ENCODE measurements around the gene QKI. TPM values are rescaled to one million over a fixed set of nuclear protein-coding genes. Genes with fewer than 3 reads are reported as not detected.
"Not testable (repeated sequence)": the region's sequence is repeated elsewhere in the genome, so short reads cannot be mapped to it uniquely, and the experiment has no call there.

Gene QKI
- total RNA-seq, 2 donors from 2014 or later: 63.0 to 316 TPM

DNA sequence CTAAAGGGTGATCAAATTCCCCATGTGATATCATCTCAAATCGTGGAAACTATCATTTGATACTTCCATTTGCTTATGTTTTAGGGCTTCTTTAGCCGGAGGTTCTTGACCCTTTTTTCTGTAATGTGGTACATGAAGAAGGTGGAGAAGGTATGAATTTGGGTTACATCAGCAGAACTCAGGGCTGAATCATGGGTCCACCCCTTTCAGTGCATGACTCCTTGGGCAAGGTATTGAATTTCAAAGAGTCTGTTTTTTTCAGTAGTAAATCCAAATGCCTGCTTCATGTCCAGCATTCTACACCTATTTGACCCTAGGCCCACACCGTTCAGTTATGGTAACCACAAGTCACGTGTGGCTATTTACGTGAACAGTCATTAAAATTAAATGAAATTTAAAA is 30.6 kb upstream of the QKI start:
- WGBS: 87% methylated on average over 5 of the region's 5 CpGs
- H3K9me3 ChIP-seq: no peaks in the 10 kb centered on the region
- no peak for DNase-seq (ENCODE audit: low spot score)
- no peak overlapping the region for H3K27ac ChIP-seq
- H3K27me3 ChIP-seq (replicated peaks; ENCODE audit: insufficient read depth): no peaks in the 10 kb centered on the region
- intact Hi-C loops (cut with DNase I): no loop called here
- TF ChIP-seq POLR2AphosphoS5 (IDR thresholded peaks at IDR 0.05) (no peak), POLR2A (IDR thresholded peaks at IDR 0.05) (no peak)
- TF ChIP-seq, protein P1, sequence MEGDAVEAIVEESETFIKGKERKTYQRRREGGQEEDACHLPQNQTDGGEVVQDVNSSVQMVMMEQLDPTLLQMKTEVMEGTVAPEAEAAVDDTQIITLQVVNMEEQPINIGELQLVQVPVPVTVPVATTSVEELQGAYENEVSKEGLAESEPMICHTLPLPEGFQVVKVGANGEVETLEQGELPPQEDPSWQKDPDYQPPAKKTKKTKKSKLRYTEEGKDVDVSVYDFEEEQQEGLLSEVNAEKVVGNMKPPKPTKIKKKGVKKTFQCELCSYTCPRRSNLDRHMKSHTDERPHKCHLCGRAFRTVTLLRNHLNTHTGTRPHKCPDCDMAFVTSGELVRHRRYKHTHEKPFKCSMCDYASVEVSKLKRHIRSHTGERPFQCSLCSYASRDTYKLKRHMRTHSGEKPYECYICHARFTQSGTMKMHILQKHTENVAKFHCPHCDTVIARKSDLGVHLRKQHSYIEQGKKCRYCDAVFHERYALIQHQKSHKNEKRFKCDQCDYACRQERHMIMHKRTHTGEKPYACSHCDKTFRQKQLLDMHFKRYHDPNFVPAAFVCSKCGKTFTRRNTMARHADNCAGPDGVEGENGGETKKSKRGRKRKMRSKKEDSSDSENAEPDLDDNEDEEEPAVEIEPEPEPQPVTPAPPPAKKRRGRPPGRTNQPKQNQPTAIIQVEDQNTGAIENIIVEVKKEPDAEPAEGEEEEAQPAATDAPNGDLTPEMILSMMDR (IDR thresholded peaks at IDR 0.05): no peak
- no peaks in the 10 kb centered on the region for H3K36me3 ChIP-seq
- H3K4me1 ChIP-seq (replicated peaks): no peaks in the 10 kb centered on the region
- no peak overlapping the region for H3K4me3 ChIP-seq

DNA sequence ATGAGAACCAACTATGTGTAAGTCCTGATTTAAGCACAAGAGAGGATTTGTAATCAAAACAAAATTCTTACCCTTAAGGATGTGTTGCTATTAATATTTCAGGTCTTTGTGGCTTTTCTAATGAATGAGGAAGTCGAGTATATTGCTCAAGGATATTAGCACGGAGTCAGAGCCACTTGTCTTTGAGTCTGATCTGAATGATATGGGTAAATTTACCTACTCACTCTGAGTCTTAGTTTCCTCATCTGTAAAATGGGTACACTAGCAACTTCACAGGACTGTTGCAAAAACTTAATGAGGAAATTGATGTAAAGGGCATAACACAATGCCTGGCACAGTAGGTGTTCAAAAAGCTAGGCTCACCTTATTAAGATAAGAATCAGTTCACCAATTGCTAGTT is 30.0 kb upstream of the QKI start:
- no peak overlapping the region for H3K27ac ChIP-seq
- no peaks in the 10 kb centered on the region for H3K27me3 ChIP-seq (replicated peaks; ENCODE audit: insufficient read depth)
- no peaks in the 10 kb centered on the region for H3K36me3 ChIP-seq
- no peak overlapping the region for H3K4me3 ChIP-seq
- WGBS: 92% methylated on average over 2 of the region's 2 CpGs
- TF ChIP-seq POLR2AphosphoS5 (IDR thresholded peaks at IDR 0.05): no peak
- TF ChIP-seq, protein P1 (IDR thresholded peaks at IDR 0.05): no peak
- TF ChIP-seq POLR2A (IDR thresholded peaks at IDR 0.05): no peak
- intact Hi-C loops (cut with DNase I): no loop called here
- no peak for DNase-seq (ENCODE audit: low spot score)
- no peaks in the 10 kb centered on the region for H3K9me3 ChIP-seq
- no peaks in the 10 kb centered on the region for H3K4me1 ChIP-seq (replicated peaks)

DNA sequence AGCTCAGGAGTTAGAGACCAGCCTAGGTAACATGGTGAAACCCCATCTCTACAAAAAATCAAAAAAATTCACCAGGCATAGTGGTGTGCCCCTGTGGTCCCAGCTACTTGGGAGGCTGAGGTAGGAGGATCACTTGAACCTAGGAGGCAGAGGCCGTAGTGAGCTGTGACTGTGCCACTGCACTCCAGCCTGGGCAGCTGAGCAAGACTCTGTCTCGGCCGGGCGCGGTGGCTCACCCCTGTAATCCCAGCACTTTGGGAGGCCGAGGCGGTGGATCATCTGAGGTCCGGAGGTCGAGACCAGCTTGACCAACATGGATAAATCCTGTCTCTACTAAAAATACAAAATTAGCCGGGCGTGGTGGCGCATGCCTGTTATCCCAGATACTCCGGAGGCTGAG is 29.0 kb upstream of the QKI start:
- DNase-seq (ENCODE audit: low spot score): not testable (repeated sequence)

DNA sequence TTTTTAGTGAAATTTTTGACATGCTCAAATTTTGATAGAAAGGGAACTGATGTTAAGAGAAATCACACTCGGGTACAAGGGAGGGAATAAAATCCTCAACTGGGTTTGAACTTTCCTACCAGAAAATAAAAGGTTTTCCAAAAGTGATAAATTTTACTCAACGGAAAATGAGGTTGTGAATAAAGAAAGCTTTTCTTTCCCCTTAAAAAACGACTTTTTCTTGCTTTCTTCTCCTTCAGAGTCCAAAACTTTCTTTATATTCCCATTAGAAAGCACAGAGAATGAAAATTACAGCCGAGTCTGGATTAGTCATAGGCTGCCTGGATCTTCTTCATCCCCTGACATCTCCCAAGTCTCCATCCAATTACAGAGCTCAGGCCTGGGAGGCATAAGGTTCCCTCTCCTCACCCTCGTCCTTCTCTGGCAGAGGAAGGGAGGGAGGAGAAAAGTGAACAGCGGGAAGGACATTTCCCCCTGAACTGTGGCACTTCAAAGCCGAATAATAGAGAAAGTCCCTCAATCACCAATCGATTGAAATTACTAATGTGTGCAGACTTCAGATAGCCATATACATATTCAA is 28.1 kb upstream of the QKI start:
- H3K4me3 ChIP-seq: no peak overlapping the region
- no peak for TF ChIP-seq POLR2AphosphoS5 (IDR thresholded peaks at IDR 0.05)
- TF ChIP-seq, protein P1 (IDR thresholded peaks at IDR 0.05): no peak
- no peak for TF ChIP-seq POLR2A (IDR thresholded peaks at IDR 0.05)
- H3K27me3 ChIP-seq (replicated peaks; ENCODE audit: insufficient read depth): no peaks in the 10 kb centered on the region
- no peaks in the 10 kb centered on the region for H3K9me3 ChIP-seq
- H3K36me3 ChIP-seq: no peaks in the 10 kb centered on the region
- no peak overlapping the region for H3K27ac ChIP-seq
- no peaks in the 10 kb centered on the region for H3K4me1 ChIP-seq (replicated peaks)
- intact Hi-C loops (cut with DNase I): no loop called here
- no peak for DNase-seq (ENCODE audit: low spot score)
- 77% methylated on average over 8 of the region's 8 CpGs for WGBS

More for the DNA sequence above, 29.0 kb upstream of the QKI start:
- H3K27ac ChIP-seq; H3K27me3 ChIP-seq (replicated peaks; ENCODE audit: insufficient read depth); H3K36me3 ChIP-seq; H3K9me3 ChIP-seq; H3K4me3 ChIP-seq; intact Hi-C loops (cut with DNase I); H3K4me1 ChIP-seq (replicated peaks): not testable (repeated sequence)
- WGBS: 98% methylated on average over 13 of the region's 13 CpGs

DNA sequence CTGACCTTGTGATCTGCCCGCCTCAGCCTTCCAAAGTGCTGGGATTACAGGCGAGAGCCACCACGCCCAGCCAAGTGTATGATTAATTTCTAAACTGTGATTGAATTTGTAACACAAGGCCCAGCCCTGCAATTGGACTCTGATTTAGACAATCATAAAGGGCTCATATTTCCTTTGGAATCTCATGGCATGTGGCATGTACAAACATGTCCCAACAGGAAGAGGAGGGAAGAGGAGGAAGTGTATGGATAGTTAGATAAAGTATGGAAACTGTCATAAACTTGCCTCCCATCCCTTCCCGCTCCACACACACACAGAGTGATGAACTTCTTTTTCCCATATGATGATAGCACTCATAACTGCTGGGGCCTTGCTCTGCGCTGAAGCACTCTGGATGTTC is 27.2 kb upstream of the QKI start:
- Histone ChIP-seq H3K9me3 (no peaks in the 10 kb centered on the region), H3K27me3 (replicated peaks; ENCODE audit: insufficient read depth) (no peaks in the 10 kb centered on the region), H3K27ac (no peak overlapping the region), H3K4me3 (no peak overlapping the region), H3K36me3 (no peaks in the 10 kb centered on the region), H3K4me1 (replicated peaks) (no peaks in the 10 kb centered on the region)
- no peak for TF ChIP-seq POLR2A (IDR thresholded peaks at IDR 0.05)
- TF ChIP-seq, protein P1 (IDR thresholded peaks at IDR 0.05): no peak
- TF ChIP-seq POLR2AphosphoS5 (IDR thresholded peaks at IDR 0.05): no peak
- WGBS: 97% methylated on average over 5 of the region's 5 CpGs
- intact Hi-C loops (cut with DNase I): no loop called here
- no peak for DNase-seq (ENCODE audit: low spot score)

All from prostate gland (tissue), 2 donors.